ENCODE data around the gene IPO9.

The IPO9 gene

DNA sequence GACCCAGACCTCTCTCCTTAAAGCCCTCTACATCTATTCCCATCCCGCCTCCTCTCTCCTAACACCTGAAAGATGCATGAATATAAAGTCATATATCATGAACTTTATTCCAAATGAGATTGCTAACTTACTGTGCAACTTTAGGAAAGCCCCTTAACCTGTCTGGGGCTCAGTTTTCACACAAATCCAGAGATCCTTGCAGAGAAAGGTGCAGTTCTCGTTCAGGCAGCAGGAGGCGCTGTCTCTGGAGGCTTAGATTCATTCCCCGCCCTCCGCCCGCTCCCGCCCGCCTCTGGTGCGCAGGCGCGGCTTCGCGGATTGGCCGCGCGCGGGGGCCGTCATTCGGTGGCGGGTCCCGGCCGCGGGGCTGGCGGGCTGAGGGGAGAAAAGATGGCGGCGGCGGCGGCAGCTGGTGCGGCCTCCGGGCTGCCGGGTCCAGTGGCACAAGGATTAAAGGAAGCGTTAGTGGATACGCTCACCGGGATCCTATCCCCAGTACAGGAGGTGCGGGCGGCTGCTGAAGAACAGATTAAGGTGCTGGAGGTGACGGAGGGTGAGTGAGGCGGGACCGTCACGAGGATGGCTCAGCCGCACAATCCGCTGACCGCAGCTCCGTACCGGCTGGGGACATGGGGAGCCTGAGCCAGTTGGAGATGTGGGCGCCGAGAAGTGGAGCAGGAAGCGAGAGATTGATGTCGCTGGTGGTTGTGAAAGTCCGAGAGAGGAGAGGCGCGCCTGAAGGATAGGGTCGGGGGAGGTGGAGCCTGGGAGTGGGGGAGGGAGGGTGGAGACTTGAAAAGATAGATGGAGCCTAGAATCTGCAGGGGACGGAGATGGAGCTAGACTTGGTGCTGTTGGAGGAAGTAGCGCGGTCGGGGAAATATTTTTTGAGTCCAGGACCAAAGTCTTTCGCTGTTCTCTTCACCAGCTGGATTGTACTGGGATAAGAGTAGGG lies at the start of gene IPO9:
Gene IPO9, plus strand, starts transcription at position 338 of the 955 bp plus-strand sequence. Its CDS starts 53 bp downstream, at position 391.
- DNase-seq (ENCODE audit: low read depth) = peak; percentile 90

DNA sequence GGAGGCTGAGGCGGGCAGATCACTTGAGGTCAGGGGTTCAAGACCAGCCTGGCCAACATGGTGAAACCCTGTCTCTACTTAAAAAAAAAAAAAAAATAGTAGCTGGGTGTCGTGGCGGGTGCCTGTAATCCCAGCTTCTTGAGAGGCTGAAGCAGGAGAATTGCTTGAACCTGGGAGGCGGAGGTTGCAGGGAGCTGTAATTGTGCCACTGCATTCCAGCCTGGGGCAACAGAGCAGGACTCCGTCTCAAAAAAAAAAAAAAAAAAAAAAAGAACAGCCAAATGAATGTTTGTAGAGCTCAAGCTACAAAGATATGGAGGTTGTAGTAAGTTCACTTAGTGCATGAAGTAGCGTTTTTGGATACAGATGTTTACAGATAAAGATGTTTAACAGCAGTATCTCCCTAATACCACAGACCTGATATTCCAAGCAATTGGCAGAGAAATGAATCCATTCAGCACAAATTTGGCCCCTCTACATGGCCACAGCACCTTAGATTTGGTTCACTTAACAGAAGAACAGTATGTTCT lies 49.5 kb upstream of the IPO9 start:
- DNase-seq (ENCODE audit: low read depth) = no peak

DNA sequence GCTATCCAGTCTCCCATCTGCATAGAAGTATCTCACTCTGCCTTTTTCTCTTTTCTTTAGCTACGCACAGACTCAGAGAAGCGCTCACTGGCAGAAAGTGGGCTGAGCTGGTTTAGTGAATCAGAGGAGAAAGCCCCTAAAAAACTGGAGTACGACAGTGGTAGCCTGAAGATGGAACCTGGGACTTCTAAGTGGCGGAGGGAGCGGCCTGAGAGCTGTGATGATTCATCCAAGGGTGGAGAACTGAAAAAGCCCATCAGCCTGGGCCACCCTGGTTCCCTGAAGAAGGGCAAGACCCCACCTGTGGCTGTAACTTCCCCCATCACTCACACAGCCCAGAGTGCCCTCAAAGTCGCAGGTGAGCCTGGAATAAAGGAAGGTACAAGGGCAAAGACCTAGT lies 48.0 kb upstream of the IPO9 start:
- DNase-seq (ENCODE audit: low read depth) = no peak

DNA sequence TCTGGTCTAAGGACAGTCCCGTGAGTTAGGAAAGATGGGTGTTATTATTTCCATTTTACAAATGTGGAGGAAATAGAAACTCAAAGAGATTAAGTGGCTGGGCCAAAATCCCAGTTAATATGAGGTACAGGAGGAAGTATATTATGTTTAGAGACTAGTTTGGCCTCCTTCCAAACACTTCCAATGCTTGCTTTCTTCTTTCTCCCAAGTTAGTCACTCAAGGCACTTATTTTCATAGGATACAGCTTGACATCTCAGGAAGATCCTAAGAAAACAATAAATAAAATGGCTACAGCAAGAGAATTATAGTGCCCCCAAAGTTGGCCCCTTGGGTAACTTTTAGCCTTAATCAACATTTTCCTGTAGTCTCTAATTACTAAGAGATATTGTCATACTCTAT lies 47.5 kb upstream of the IPO9 start:
- DNase-seq (ENCODE audit: low read depth) = no peak

DNA sequence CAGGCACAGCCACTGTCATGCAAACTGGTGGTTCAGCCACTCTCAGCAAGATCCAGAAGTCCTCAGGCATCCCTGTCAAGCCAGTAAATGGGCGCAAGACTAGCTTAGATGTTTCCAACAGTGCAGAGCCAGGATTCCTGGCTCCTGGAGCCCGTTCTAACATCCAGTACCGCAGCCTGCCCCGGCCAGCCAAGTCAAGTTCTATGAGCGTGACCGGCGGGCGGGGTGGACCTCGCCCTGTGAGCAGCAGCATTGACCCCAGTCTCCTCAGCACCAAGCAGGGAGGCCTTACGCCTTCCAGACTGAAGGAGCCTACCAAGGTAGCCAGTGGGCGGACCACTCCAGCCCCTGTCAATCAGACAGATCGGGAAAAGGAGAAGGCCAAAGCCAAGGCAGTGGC lies 46.6 kb upstream of the IPO9 start:
- no peak for DNase-seq (ENCODE audit: low read depth)

DNA sequence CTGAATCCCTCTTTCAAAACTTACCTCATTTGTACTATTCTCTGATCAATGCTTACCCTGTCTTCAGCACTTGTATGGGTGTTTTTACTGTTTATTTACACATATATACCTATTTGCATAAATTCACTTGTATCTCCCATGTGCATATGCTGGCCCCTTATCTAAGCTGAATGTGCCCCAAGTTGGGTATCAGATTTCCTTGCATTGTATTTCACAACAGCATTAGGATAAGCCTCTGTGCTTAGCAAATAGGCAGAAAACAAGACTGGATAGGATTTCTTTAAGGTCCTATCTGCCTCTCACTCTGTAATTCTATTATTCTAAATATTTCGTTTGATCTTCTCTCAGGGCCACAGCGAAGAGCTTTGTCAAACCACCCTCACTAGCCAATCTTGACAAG lies 45.9 kb upstream of the IPO9 start:
- DNase-seq (ENCODE audit: low read depth) = no peak

DNA sequence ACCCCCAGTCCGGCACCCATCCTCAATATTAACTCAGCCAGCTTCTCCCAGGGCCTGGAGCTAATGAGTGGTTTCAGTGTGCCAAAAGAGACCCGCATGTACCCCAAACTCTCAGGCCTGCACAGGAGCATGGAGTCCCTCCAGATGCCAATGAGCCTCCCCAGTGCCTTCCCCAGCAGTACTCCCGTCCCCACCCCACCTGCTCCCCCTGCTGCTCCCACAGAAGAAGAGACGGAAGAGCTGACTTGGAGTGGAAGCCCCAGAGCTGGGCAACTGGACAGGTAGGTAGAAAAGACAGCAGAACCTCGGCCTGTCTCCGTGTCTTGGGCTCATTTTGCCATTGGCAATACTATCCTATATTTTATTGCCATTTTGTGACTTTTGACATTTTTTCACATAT lies 45.4 kb upstream of the IPO9 start:
- DNase-seq (ENCODE audit: low read depth) = no peak

DNA sequence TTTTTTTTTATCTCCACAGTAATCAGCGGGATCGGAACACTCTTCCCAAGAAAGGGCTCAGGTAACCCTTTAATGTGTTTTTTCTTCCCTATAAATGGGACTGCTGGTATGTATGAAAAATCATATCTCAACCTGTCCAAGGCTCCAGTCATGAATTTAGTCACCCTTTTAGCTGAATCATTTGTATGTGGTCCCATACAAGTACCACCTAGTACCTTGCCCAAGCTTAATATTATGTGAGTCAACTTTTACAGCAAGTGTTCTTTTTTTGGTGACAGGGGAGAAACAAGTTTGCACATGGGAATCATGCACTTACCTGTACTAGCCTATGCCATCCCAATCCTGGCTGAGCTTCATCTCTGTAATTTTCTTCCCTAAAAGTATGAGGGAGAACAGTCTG lies 43.7 kb upstream of the IPO9 start:
- DNase-seq (ENCODE audit: low read depth) = no peak

DNA sequence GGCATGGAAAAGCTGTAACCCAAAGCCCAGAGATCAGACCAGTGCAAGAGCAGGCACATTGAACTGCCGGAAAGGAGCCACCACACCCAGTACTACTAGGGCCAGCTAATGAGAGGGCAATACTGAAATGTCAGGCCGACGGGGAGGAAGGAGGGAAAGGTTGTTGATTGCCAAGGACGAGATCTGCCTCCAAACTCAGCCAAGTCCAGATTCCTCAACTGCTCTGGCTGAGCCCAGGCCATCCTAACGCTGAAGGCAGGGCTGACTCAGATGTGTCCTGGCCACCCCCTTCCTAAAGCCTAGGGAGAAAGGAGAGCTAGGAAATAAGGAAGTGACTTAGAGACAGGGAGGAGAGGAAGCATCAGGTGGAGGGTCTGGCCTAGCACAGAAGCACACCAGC lies 42.1 kb upstream of the IPO9 start:
- DNase-seq (ENCODE audit: low read depth) = no peak

DNA sequence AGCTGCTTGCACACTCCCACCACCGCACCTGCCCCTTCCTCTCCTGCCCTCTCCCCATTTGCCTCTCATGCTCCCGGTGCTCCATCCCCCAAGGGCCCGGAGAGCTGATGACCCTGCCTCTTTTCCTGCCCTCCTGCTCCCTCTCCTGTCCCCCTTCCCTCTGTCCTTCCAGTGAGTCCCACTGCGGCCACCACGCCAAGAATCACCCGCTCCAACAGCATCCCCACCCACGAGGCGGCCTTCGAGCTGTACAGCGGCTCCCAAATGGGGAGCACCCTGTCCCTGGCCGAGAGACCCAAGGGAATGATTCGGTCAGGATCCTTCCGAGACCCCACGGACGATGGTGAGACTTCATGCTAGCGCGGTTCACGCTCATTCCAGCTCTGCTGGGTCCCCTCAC lies 40.7 kb upstream of the IPO9 start:
- no peak for DNase-seq (ENCODE audit: low read depth)

DNA sequence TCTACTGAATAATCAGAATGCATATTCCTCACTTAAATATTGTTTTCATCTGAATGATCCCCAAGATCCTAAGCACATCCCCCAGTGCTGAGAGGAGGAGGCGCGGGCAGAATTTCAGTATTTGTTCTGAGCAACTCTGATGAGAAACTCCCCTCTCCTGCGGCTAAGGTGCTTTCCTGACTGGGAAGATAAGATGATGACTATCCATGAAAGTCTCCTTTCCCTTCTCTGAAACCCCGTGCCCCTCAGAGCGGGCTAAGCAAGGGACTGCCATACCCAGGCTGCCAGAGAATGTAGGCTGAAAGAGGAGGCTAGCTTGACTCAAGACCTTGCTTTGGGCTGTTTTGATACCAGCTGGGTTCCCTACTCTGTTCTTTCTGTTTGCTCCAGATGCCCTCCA lies 39.7 kb upstream of the IPO9 start:
- no peak for DNase-seq (ENCODE audit: low read depth)

DNA sequence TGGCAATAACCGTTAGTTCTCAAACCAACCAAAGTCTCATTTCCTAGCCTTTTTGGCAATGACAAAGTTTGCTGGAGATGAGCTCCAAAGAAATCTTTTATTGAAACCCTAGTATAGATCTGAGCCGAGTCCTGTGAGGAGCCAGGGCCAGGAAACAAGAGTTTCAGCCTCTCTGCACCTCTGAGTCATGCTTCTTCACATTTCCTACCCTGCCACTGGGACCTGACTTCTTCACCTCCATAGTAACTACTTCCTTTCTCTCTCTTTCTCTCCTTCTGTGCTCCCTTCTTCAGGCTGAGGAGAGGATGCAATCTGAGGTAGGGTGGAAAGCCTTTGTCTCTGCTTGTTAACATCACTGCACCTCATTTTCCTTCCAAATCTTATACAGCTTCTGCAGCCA lies 38.7 kb upstream of the IPO9 start:
- no peak for DNase-seq (ENCODE audit: low read depth)

DNA sequence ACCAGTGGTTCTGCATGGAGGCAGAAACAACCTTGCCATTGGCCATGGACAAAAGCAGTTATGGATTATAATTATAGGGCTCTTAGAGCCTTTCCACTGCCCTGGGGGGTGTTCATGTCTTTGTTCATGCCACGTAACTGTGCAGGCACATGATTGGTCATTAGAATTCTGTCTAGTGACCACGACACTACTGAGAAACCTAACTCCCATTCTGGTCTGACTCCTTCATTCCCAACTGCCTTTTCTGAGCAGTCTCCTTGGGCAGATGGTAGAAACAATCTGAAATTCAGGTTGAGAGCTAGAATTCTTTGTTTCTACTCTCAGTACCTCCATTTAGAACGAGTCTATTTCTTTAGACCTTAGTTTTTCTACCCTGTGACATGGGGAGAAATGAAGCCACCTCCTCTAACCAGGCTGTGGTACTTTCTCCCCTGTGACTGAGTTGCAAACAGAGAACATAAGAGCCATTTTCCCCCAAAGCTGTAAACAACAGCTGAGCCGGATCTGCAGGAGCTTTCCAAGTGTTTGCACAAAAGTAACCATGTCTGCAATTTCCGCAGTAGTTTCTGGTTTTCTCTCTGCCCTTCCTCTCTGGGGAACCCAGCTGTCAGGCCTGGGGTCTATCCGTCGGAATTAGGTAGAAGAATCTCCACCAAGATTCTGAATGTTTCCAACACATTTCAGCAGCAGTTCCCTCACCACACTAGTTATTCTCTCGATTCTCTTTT lies 37.7 kb upstream of the IPO9 start:
- no peak for DNase-seq (ENCODE audit: low read depth)

DNA sequence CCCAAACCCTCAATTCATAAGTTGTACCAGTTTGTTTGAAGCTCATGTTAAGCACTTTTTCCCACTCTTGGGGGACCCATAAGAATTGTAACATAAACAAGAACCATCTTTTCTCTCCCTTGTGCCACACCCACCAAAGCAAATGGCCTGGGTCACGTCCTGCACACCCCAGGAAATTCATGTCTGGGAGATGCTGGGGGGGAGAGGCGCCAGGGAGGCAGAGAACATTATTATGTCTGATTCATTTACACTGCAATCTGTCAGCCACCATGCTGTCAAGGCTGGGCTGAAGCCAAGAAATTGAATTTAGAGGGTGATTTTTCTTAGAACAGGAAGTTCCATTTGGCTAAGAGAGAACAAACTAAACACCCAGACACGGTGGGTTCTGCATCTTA lies 37.2 kb upstream of the IPO9 start:
- DNase-seq (ENCODE audit: low read depth) = no peak

DNA sequence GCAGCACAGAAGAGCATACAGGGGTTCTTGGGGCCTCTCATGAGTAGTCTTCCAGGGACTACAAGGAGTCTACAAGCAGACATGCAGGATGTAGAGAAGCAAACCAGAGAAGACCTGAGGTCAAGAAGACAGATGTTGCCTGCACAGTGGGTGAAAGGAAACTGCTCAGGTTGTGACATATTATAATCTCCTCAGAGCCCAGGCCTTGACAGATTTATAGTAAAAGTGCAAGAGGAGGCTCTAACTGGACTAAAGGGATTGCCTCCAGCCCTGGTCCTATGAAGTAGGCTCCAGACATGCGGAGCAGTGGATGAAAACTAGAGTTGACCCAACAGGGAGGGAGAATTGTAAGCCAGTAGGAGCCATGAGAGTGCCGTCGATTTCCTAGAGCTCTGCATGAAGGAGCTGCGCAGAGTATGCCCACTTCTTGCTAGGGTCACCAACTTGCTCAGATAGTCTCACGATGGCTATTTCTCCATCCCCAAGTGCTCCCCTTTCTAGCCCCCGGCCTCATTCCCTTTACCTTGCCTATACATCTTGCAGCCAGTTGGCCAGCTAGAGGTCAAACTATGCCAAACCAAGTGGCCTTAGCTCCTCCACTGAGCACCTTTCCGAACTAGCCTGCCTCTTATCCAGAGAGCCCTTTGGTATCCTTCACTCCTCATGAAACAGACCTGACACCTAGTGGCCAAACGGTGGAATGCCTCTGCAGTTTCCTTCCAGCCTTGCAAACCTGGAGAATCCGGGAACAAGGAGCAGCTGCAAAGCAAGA lies 36.2 kb upstream of the IPO9 start:
- peak; percentile 10 for DNase-seq (ENCODE audit: low read depth)

DNA sequence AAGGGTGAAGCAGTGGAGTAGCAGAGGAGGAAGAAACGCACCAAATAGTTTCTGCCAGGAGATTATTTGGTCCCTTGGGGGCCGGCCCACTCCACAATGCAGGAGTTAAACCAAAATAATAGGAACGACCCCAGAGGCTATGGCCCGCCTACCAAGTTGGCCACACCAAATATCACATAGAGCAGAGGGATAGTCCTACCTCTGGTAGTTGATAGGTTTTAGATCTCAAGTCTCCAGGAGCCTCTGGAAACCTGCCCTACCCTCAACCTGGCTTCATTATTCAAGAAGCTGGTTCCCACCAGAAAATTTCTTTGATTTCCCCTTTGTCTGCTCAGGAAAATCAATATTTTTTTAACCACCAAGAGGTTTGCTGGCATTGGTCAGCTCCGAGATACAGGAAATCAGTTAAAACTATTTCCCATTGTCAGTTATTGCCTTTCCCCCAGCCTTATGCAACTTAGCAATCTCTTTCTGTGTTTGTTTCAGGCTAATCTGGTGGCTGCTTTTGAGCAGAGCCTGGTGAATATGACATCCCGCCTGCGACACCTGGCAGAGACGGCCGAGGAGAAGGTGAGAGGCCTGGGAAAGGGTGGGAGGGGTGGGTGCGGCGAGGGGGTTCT lies 35.5 kb upstream of the IPO9 start:
- DNase-seq (ENCODE audit: low read depth) = no peak

DNA sequence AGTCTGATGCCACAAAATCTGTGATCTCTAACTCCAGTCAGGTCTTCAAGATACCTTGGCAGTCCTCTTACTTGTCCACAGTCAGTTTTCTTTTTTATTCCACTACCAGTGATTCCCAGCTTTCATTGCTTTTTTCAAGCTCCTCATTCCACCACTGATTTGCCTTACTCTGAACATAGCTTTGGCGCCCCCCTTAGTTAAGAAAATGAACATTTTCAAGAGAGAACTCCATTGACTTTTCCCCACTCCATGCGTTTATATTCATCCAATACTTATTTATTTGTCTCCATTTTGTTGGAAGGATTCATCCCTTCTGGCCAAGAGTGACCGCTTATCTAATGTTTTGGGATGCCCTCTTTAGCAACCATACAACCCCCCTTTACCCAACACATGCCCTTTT lies 33.9 kb upstream of the IPO9 start:
- DNase-seq (ENCODE audit: low read depth) = no peak

DNA sequence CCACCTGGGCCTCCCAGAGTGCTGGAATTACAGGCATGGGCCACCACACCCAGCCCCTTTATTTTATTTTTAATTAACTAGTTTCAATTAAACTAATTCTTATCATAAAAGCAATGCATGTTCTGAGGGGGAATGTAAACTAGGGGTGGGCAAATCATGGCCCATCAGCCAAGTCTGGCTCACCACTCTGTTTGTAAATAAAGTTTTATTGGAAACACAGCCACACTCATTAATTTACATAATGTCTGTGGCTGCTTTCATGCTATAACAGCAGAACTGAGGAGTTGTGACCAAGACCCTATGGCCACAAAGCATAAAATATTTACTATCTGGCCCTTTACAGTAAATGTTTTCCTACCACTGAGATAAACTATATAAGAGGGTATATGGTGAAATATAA lies 28.7 kb upstream of the IPO9 start:
- DNase-seq (ENCODE audit: low read depth) = no peak

DNA sequence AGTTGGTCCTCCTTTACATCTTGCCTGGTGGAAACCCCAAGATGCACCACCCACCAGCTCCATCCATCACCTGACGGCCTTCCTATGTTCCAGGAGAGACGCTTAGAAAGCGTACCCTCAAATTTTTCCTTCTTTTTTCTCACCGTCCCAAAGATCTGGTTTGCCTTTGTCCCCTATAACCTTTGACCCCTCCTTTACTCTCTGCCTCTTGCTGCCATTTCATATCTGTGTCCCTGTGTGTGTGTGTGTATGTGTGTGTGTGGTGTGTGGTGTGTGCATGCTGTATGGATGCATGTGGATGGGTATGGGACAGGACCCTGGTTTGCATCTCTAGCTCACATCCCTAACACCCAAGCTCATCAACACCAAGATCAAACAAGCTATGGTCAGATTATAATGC lies 22.2 kb upstream of the IPO9 start:
- DNase-seq (ENCODE audit: low read depth) = no peak

DNA sequence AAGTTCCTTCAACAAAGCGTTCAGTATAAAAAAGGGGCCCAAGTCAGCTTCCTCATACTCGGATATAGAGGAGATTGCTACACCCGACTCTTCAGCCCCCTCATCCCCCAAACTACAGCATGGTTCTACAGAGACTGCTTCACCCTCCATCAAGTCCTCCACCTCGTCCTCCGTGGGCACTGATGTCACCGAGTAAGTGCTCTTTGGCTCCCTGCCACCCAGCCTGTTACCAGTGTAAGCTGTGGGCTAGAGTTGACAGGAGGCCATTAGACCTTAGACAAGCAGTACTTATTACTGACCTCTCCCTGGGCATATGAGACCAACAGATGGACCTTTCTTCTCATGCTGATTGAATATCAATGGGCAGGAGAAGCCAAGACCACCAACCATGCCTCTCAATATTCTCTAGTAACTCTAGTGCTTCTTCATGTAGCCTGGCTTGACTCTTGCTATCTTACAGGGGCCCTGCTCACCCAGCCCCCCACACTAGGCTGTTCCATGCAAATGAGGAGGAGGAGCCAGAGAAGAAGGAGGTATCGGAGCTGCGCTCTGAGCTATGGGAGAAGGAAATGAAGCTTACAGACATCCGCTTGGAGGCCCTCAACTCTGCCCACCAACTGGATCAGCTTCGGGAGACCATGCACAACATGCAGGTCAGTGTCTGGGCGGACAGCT lies 20.9 kb upstream of the IPO9 start:
- no peak for DNase-seq (ENCODE audit: low read depth)

DNA sequence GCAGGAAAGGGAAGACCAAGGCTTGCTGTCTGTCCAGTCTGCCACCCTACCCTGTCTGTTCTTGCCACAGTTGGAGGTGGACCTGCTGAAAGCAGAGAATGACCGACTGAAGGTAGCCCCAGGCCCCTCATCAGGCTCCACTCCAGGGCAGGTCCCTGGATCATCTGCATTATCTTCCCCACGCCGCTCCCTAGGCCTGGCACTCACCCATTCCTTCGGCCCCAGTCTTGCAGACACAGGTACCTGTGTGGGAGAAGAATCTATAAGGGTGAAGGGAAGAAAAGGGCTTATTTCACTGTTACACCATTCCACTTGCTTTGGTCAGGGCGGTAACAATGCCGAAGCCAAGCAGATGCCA lies 20.3 kb upstream of the IPO9 start:
- DNase-seq (ENCODE audit: low read depth) = no peak

DNA sequence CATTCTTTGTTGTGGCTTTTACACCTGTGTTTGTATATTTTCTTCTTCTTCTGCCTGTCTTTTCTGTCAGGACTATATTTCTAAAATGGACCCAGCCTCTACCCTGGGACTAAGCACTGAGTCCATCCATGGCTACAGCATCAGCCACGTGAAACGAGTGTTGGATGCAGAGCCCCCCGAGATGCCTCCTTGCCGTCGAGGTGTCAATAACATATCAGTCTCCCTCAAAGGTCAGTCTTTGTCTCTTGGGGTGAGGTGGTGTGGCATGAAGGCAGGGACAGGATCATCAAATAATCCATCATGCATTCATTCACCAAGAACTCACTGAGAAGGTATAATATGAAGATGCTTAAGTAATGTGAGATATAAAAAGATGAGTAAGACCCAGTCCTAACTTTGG lies 19.1 kb upstream of the IPO9 start:
- DNase-seq (ENCODE audit: low read depth) = no peak

All from stimulated activated CD8-positive, alpha-beta memory T cell treated with anti-CD3 and anti-CD28 coated beads, Interleukin-12 subunit alpha, Interleukin-12 subunit beta, amount 100 ng/mL, for 4 hours (primary cell).